ENCODE results near the gene CELA1. TPM values are rescaled to one million over a fixed set of nuclear protein-coding genes. Genes with fewer than 3 reads are reported as not detected.

The CELA1 gene
- total RNA-seq, 6 experiments from 2014 or later: not detected

DNA sequence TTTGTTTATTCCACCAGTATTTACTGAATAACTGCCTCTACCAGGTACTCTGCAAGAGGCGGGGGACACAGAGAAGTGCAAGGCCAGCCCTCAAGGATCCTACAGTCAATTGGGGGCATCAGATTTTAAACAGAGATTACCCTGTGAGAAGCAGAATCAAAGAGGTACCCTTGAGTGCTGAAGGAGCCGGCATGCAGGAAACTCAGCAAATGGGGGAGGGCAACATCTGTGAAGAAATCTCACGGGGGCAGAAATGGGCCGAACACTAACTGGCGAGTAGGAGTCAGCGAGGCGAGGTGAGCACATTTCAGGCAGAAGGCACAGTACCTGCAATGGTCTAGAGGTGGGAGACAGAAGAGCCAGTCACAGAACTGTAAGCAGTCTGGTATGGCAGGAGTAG lies 35.7 kb upstream of the CELA1 start:
- H3K36me3 ChIP-seq: no peaks in the 10 kb centered on the region
- DNase-seq: no peak
- WGBS (ENCODE audit: insufficient coverage, low coverage, low lambda C conversion rate, missing lambda C conversion rate): 98% methylated on average over 7 of the region's 7 CpGs
- no peak for ATAC-seq
- no peak for TF ChIP-seq POLR2A (IDR thresholded peaks at IDR 0.05)
- TF ChIP-seq, protein P1, sequence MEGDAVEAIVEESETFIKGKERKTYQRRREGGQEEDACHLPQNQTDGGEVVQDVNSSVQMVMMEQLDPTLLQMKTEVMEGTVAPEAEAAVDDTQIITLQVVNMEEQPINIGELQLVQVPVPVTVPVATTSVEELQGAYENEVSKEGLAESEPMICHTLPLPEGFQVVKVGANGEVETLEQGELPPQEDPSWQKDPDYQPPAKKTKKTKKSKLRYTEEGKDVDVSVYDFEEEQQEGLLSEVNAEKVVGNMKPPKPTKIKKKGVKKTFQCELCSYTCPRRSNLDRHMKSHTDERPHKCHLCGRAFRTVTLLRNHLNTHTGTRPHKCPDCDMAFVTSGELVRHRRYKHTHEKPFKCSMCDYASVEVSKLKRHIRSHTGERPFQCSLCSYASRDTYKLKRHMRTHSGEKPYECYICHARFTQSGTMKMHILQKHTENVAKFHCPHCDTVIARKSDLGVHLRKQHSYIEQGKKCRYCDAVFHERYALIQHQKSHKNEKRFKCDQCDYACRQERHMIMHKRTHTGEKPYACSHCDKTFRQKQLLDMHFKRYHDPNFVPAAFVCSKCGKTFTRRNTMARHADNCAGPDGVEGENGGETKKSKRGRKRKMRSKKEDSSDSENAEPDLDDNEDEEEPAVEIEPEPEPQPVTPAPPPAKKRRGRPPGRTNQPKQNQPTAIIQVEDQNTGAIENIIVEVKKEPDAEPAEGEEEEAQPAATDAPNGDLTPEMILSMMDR (IDR thresholded peaks at IDR 0.05): no peak
- H3K27ac ChIP-seq: no peak overlapping the region
- H3K27me3 ChIP-seq: no peaks in the 10 kb centered on the region
- no peaks in the 10 kb centered on the region for H3K9me3 ChIP-seq
- intact Hi-C loops (cut with DNase I): no loop called here
- H3K4me3 ChIP-seq: no peak overlapping the region
- H3K4me1 ChIP-seq: no peaks in the 10 kb centered on the region

DNA sequence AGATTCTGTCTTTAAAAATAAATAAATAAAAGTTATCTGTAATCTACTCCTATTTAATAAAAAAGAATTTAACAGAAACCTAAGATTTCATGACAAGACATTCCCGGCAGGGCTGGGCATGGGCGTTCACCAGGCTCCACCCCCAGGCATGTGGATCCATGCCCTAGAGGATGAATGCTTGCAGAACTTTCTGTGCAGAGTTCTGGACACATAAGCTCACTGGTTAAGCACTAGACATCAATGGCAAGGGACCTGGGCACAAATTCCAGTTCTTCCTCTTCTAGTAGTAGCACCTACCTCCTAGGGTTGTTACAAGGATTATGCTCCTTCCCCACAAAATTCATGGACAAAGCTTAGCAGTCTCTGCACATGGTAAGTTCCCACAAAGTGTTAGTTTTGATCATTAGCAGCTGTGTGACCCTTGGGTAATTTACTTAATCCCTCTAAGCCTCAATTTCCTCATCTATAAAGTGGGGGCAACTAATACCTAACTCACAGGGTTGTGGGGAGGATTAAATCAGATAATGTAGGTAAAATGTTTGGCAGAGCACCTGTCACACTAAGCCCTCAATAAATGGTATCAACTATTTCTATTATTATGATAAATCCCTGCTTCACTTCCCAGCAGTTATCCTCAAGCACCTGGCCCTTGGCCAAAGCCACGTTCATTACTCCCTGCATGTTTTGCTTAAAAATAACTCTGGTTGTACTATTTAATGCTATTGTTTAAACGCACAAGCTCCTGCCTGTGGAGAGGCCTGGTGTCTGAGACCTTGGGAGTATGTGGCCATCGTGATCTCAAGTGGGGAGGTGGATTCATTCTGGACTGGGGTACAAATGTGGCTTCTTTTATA lies 35.0 kb upstream of the CELA1 start:
- ATAC-seq (no peak), DNase-seq (no peak)
- H3K4me1 ChIP-seq: no peaks in the 10 kb centered on the region
- no peaks in the 10 kb centered on the region for H3K36me3 ChIP-seq
- no peak overlapping the region for H3K27ac ChIP-seq
- no peaks in the 10 kb centered on the region for H3K27me3 ChIP-seq
- whole genome bisulfite sequencing (ENCODE audit: insufficient coverage, low coverage, low lambda C conversion rate, missing lambda C conversion rate): 53% methylated on average over 4 of the region's 5 CpGs
- TF ChIP-seq, protein P1 (IDR thresholded peaks at IDR 0.05): no peak
- no peak for TF ChIP-seq POLR2A (IDR thresholded peaks at IDR 0.05)
- no peak overlapping the region for H3K4me3 ChIP-seq
- intact Hi-C loops (cut with DNase I): no loop called here
- H3K9me3 ChIP-seq: no peaks in the 10 kb centered on the region

DNA sequence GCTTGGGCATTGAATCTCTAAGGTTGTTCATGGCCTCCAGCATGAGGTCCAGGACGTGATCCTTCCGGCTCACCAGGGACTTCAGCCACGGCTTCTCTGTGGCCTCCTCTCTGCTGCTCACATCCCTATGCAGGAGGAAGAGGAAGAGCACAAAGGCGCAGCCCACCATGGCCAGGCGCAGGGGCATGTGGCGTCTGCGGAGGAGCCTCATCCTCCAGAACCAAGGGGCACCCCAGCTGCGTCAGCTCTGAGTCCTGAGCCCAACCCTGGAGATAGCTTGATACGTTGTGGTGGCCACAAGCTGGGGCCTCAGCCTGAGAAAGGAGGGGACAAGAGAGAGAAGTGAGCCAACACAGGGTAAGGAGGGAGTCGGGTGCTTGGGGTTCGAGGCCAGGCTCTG lies 33.1 kb upstream of the CELA1 start:
- H3K27ac ChIP-seq: no peak overlapping the region
- ATAC-seq: no peak
- H3K4me1 ChIP-seq: no peaks in the 10 kb centered on the region
- no peaks in the 10 kb centered on the region for H3K27me3 ChIP-seq
- no CpG with 5 or more reads among the region's 11 CpGs for WGBS (ENCODE audit: insufficient coverage, low coverage, low lambda C conversion rate, missing lambda C conversion rate)
- no peaks in the 10 kb centered on the region for H3K9me3 ChIP-seq
- no peaks in the 10 kb centered on the region for H3K36me3 ChIP-seq
- no peak for DNase-seq
- TF ChIP-seq, protein P1 (IDR thresholded peaks at IDR 0.05): no peak
- TF ChIP-seq POLR2A (IDR thresholded peaks at IDR 0.05): no peak
- intact Hi-C loops (cut with DNase I): no loop called here
- no peak overlapping the region for H3K4me3 ChIP-seq

DNA sequence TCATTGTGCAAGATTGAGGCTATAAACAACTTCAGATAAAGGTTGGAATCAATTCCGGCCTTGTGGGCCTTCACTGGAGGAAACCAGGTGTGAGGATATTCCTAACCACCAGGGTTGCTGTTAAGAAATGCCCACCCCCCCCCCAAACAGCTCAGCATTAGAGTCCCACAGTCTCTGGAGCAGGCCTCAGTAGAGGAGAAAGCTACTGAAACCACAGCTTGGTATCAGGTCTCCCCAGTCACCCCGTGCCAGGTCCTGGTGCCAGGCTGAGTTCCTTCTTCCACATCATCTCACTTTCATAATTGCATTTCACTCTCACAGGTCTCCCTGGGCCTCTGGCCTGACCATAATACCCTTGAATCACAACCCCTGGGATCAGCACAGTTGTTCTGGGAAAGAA lies 32.3 kb upstream of the CELA1 start:
- no peak overlapping the region for H3K4me3 ChIP-seq
- no peaks in the 10 kb centered on the region for H3K4me1 ChIP-seq
- no peak for TF ChIP-seq POLR2A (IDR thresholded peaks at IDR 0.05)
- TF ChIP-seq, protein P1 (IDR thresholded peaks at IDR 0.05): no peak
- intact Hi-C loops (cut with DNase I): no loop called here
- DNase-seq (no peak), ATAC-seq (no peak)
- no peaks in the 10 kb centered on the region for H3K9me3 ChIP-seq
- H3K36me3 ChIP-seq: no peaks in the 10 kb centered on the region
- 100% methylated on average over 1 of the region's 2 CpGs for WGBS (ENCODE audit: insufficient coverage, low coverage, low lambda C conversion rate, missing lambda C conversion rate)
- H3K27ac ChIP-seq: no peak overlapping the region
- H3K27me3 ChIP-seq: no peaks in the 10 kb centered on the region

Measured in right lobe of liver (tissue), 6 donors.